Measurements from ENCODE around the gene RPS19BP1. TPM values are rescaled to one million over a fixed set of nuclear protein-coding genes. Genes with fewer than 3 reads are reported as not detected.
A peak's percentile ranks its signal among the peaks of the same experiment; 100 is the strongest.

RPS19BP1 gene
- total and polyA plus RNA-seq, 2 of the 8 experiments (the other 6 are each of a cell fraction or from before 2014, with no cell fraction given) = 77.9 to 97.9 TPM

GRCh38 chr22:39530692-39531331 lies 1.7 kb downstream of the RPS19BP1 start:
- H3K79me2 ChIP-seq (ENCODE audit: control insufficient read depth in 1 of 2, insufficient read depth in 2 of 2, low read length in 2 of 2) = peaks cover 0 to 14% of the 10 kb centered on the region in 2 experiments; a peak in 2 of 4 replicates
- no peak overlapping the region for H4K8ac ChIP-seq (ENCODE audit: extremely low read depth, insufficient read depth, low read length)
- peaks cover 12 to 33% of the 10 kb centered on the region in 2 experiments for H4K20me1 ChIP-seq (replicated peaks in 1 of 2; ENCODE audit: control insufficient read depth in 1 of 2, insufficient read depth in 2 of 2, low read length in 2 of 2)
- no peak overlapping the region for H3K18ac ChIP-seq (ENCODE audit: extremely low read depth, low read length)
- H3K14ac ChIP-seq (ENCODE audit: insufficient read length) = no peak overlapping the region
- FAIRE-seq (peak; percentile 19), DNase-seq (ENCODE audit: low read depth in 1 of 2, low spot score in 2 of 2) (no peak)
- peaks cover 3% of the 10 kb centered on the region; the same call in 1 of the 2 replicates for H3K79me1 ChIP-seq (ENCODE audit: low read depth, low read length)
- no peak overlapping the region for H3K56ac ChIP-seq (replicated peaks; ENCODE audit: insufficient read length, low read depth, low read length)
- H4K91ac ChIP-seq (replicated peaks; ENCODE audit: insufficient read length, low read length) = no peak overlapping the region
- H4K5ac ChIP-seq (ENCODE audit: insufficient read length, low read depth, low read length) = no peak overlapping the region
- no peak overlapping the region for H3K23ac ChIP-seq (ENCODE audit: insufficient read length)
- no peak overlapping the region for H2BK5ac ChIP-seq (ENCODE audit: low read depth, low read length)
- peaks cover 0 to 6% (median 1%) of the 10 kb centered on the region in 4 experiments; a peak in 4 of 8 replicates for H3K36me3 ChIP-seq (ENCODE audit: control insufficient read depth in 2 of 4, insufficient read depth in 4 of 4, low read length in 3 of 4)
- H2BK120ac ChIP-seq (replicated peaks; ENCODE audit: low read depth, low read length) = no peak overlapping the region
- TF ChIP-seq SP1 (IDR thresholded peaks at IDR 0.05; ENCODE audit: low read depth, low read length) (0 out of 2 replicates have a peak, but pooled peaks have one; percentile 33), CTCF (IDR thresholded peaks at IDR 0.05; ENCODE audit: control extremely low read depth in 1 of 3, insufficient read depth in 1 of 3, low read depth in 1 of 3, low read length in 3 of 3) (peak in 2 of 3 experiments; percentile 32 to 33; a peak in 2 of 4 replicates), SAP30 (IDR thresholded peaks at IDR 0.05; ENCODE audit: insufficient read depth, insufficient replicate concordance, low read length) (no peak), POLR2AphosphoS5 (IDR thresholded peaks at IDR 0.05; ENCODE audit: low read depth, low read length) (peak; percentile 39; the same call in 1 of the 2 replicates), SIRT6 (IDR thresholded peaks at IDR 0.05; ENCODE audit: low read length) (no peak), EP300 (IDR thresholded peaks at IDR 0.05; ENCODE audit: borderline replicate concordance in 1 of 2, low read depth in 2 of 2, low read length in 2 of 2) (0 out of 3 replicates have a peak, but pooled peaks of 1 of the 2 experiments have one; percentile 26), POLR2A (IDR thresholded peaks at IDR 0.05; ENCODE audit: control extremely low read depth in 1 of 2, low read depth in 2 of 2, low read length in 2 of 2) (no peak; a peak in 1 of 3 replicates), TAF7 (optimal IDR thresholded peaks at IDR 0.05; ENCODE audit: borderline replicate concordance, low read depth, low read length) (no peak), CREB1 (IDR thresholded peaks at IDR 0.05) (no peak)
- no peak overlapping the region for H2BK12ac ChIP-seq (ENCODE audit: low read depth, low read length)
- no peak overlapping the region for H3K27ac ChIP-seq (ENCODE audit: low read depth, low read length)
- no peak overlapping the region for H2BK20ac ChIP-seq (ENCODE audit: low read length)
- peaks cover 8% of the 10 kb centered on the region for H3K23me2 ChIP-seq (ENCODE audit: low read depth, low read length)
- no peak overlapping the region for H3K4ac ChIP-seq (replicated peaks; ENCODE audit: insufficient read length, low read depth, low read length)
- H3K27me3 ChIP-seq (replicated peaks in 1 of 4; ENCODE audit: control insufficient read depth in 3 of 4, extremely low read depth in 1 of 4, insufficient read depth in 3 of 4, low read length in 3 of 4) = no peaks in the 10 kb centered on the region
- H3K4me1 ChIP-seq (replicated peaks in 1 of 4; ENCODE audit: control insufficient read depth in 3 of 4, insufficient read depth in 4 of 4, low read length in 3 of 4) = peaks cover 12 to 44% (median 25%) of the 10 kb centered on the region in 4 experiments
- no peak overlapping the region for H2AK5ac ChIP-seq (ENCODE audit: low read depth, low read length)
- WGBS, 2 experiments (ENCODE audit: extremely low coverage in 1 of 2, insufficient coverage in 1 of 2, insufficient read length in 1 of 2, insufficient replicate concordance in 2 of 2, low coverage in 1 of 2, low lambda C conversion rate in 2 of 2, missing lambda C conversion rate in 1 of 2) = 70% methylated on average over 9 of the region's 9 CpGs; no CpG with 5 or more reads in 1 of the 2 experiments
- ChIA-PET CTCF (ENCODE audit: partially characterized antibody) (interaction anchor here (0.6 to 21.9 kb wide), 23 partner anchors 8 to 524 kb away, joined by 3 to 361 read pairs (median 4); partner anchors contain the start of genes ATF4 and MIEF1), POLR2A (ENCODE audit: partially characterized antibody) (interaction anchor here (0.8 to 8.9 kb wide), 6 partner anchors 10 to 212 kb away, joined by 3 to 72 read pairs (median 3); partner anchors contain the start of genes ATF4, MIEF1 and RPL3)
- H2BK15ac ChIP-seq (ENCODE audit: low read length) = no peak overlapping the region
- H3K9ac ChIP-seq (replicated peaks in 1 of 4; ENCODE audit: extremely low read depth in 1 of 4, low read depth in 3 of 4, low read length in 3 of 4) = no peak overlapping the region
- peak overlapping the region; percentile 19 to 79; a peak in 2 of 4 replicates for H3K4me2 ChIP-seq (ENCODE audit: insufficient read depth in 1 of 2, low read depth in 2 of 2, low read length in 2 of 2)
- H3K9me3 ChIP-seq (ENCODE audit: insufficient read depth in 2 of 2, low read depth in 1 of 2, low read length in 1 of 2) = no peaks in the 10 kb centered on the region
- H3K4me3 ChIP-seq (ENCODE audit: extremely low read depth in 1 of 4, insufficient read depth in 2 of 4, low read depth in 3 of 4, low read length in 4 of 4) = 0 out of 8 replicates have a peak overlapping the region, but pooled peaks of 1 of the 4 experiments have one; percentile 95
- H2AFZ ChIP-seq (ENCODE audit: low read length) = no peak overlapping the region
